ENCODE measurements around the gene AFF3. TPM values are rescaled to one million over a fixed set of nuclear protein-coding genes. Genes with fewer than 3 reads are reported as not detected.

The AFF3 gene
- total and polyA plus RNA-seq, 2 of the 13 experiments (the other 11 are each of a cell fraction or from before 2014, with no cell fraction given): not detected

GRCh38 chr2:99777656-99778290 is 364.6 kb downstream of the AFF3 start (continued):
- TF ChIP-seq ZNF781 (CRISPR knock-in tag; IDR thresholded peaks at IDR 0.05; ENCODE audit: borderline replicate concordance, not compliant biosample characterization) (no peak), ZNF256 (CRISPR knock-in tag; conservative IDR thresholded peaks at IDR 0.05) (no peak), ZNF232 (CRISPR knock-in tag; IDR thresholded peaks at IDR 0.05; ENCODE audit: borderline replicate concordance) (no peak), MAX (IDR thresholded peaks at IDR 0.05) (no peak)

GRCh38 chr2:99776906-99777646 is 365.3 kb downstream of the AFF3 start:
- no peaks in the 10 kb centered on the region for H3K27me3 ChIP-seq (ENCODE audit: control insufficient read depth in 1 of 2, insufficient read depth in 2 of 2, low read length in 2 of 2)
- POLR2A ChIA-PET: no interaction called here
- H3K36me3 ChIP-seq (replicated peaks in 1 of 2; ENCODE audit: control insufficient read depth in 1 of 2, insufficient read depth in 2 of 2, low read length in 2 of 2): no peaks in the 10 kb centered on the region
- H3K9ac ChIP-seq (ENCODE audit: insufficient read depth, low read depth, low read length): no peak overlapping the region
- H3K9me3 ChIP-seq (ENCODE audit: low read length): peaks cover 12% of the 10 kb centered on the region; the same call in 1 of the 2 replicates
- in situ Hi-C loops (cut with HindIII; ENCODE audit: extremely low pct_ligation_motif_present, low pct_unique_long_range_greater_than_20kb): no loop called here
- H3K4me1 ChIP-seq (ENCODE audit: insufficient read depth, low read length): peaks cover 3% of the 10 kb centered on the region
- H2AFZ ChIP-seq (ENCODE audit: low read length): no peak overlapping the region
- BruUV-seq (replicated peaks): no TSS peak
- FAIRE-seq: no peak
- intact Hi-C loops (cut with micrococcal nuclease; ENCODE audit: unreplicated experiment): no loop called here
- no peak for DNase-seq (ENCODE audit: low spot score)
- CTCF ChIA-PET (ENCODE audit: low intra/inter-chr PET ratio, low total read pairs): no interaction called here
- H3K4me2 ChIP-seq (ENCODE audit: low read depth, low read length): no peak overlapping the region
- H3K4me3 ChIP-seq (replicated peaks in 1 of 3; ENCODE audit: insufficient read depth in 1 of 3, low read depth in 2 of 3, low read length in 3 of 3): no peak overlapping the region
- H3K79me2 ChIP-seq (ENCODE audit: insufficient read depth, low read length): no peaks in the 10 kb centered on the region
- no peak for ATAC-seq
- H4K20me1 ChIP-seq (ENCODE audit: insufficient read depth, low read length): no peaks in the 10 kb centered on the region
- H3K27ac ChIP-seq (ENCODE audit: extremely low read length, insufficient read depth, low read length): no peak overlapping the region
- TF ChIP-seq ZNF83 (CRISPR knock-in tag; IDR thresholded peaks at IDR 0.05; ENCODE audit: borderline replicate concordance): no peak
- no peak for TF ChIP-seq HOXA5 (CRISPR knock-in tag; IDR thresholded peaks at IDR 0.05)
- TF ChIP-seq MAFG (CRISPR knock-in tag; IDR thresholded peaks at IDR 0.05): no peak
- TF ChIP-seq YY1 (IDR thresholded peaks at IDR 0.05; ENCODE audit: insufficient read depth, insufficient replicate concordance, low read depth, low read length): no peak
- no peak for TF ChIP-seq ZBTB46 (CRISPR knock-in tag; IDR thresholded peaks at IDR 0.05; ENCODE audit: borderline replicate concordance)
- TF ChIP-seq NCOR1 (IDR thresholded peaks at IDR 0.05; ENCODE audit: borderline replicate concordance, low read length): no peak
- TF ChIP-seq ZFP36L1 (CRISPR knock-in tag; IDR thresholded peaks at IDR 0.05): no peak
- WGBS (ENCODE audit: low lambda C conversion rate): 31% methylated on average over 8 of the region's 8 CpGs

Measured in HepG2 (cell line).